Measurements from ENCODE around the gene DGLUCY.
"Not testable (repeated sequence)": the region's sequence is repeated elsewhere in the genome, so short reads cannot be mapped to it uniquely, and the experiment has no call there.

DGLUCY gene

GRCh38 chr14:91169951-91170350 is 56.1 kb downstream of the DGLUCY start:
- DNase-seq = no peak

- DNase-seq = peak in 8 of 14 donors; percentile 5 to 96 (median 54)
Observed at GRCh38 chr14:91170504-91171121, 56.7 kb downstream of the DGLUCY start.

- DNase-seq = peak in 1 of 14 donors; percentile 37
Observed at GRCh38 chr14:91171291-91171690, 57.4 kb downstream of the DGLUCY start.

GRCh38 chr14:91173221-91173670 is 59.4 kb downstream of the DGLUCY start:
- peak in 12 of 14 donors; percentile 33 to 78 (median 50) for DNase-seq

GRCh38 chr14:91173904-91174303 is 60.0 kb downstream of the DGLUCY start:
- DNase-seq = no peak

GRCh38 chr14:91175291-91176201 is 61.7 kb downstream of the DGLUCY start:
- DNase-seq = no peak

GRCh38 chr14:91177073-91178034 is 63.5 kb downstream of the DGLUCY start:
- peak in 1 of 14 donors; percentile 36 for DNase-seq

- no peak for DNase-seq
Observed at GRCh38 chr14:91180611-91181010, 66.7 kb downstream of the DGLUCY start.

- not testable (repeated sequence) for DNase-seq
Observed at GRCh38 chr14:91182753-91183152, 68.9 kb downstream of the DGLUCY start.

- no peak for DNase-seq
Observed at GRCh38 chr14:91184559-91184958, 70.7 kb downstream of the DGLUCY start.

- DNase-seq = no peak
Observed at GRCh38 chr14:91185721-91186120, 71.8 kb downstream of the DGLUCY start.

GRCh38 chr14:91186515-91187066 is 72.7 kb downstream of the DGLUCY start:
- DNase-seq = no peak

GRCh38 chr14:91187271-91187670 is 73.4 kb downstream of the DGLUCY start:
- no peak for DNase-seq

- DNase-seq = no peak
Observed at GRCh38 chr14:91190853-91191252, 77.0 kb downstream of the DGLUCY start.

GRCh38 chr14:91193069-91193468 is 79.2 kb downstream of the DGLUCY start:
- DNase-seq = peak in 1 of 14 donors; percentile 8

GRCh38 chr14:91195881-91196280 is 82.0 kb downstream of the DGLUCY start:
- no peak for DNase-seq

- no peak for DNase-seq
Observed at GRCh38 chr14:91197631-91198030, 83.8 kb downstream of the DGLUCY start.

- not testable (repeated sequence) for DNase-seq
Observed at GRCh38 chr14:91200802-91201201, 86.9 kb downstream of the DGLUCY start.

- DNase-seq = peak in 1 of 14 donors; percentile 26
Observed at GRCh38 chr14:91202234-91202974, 88.5 kb downstream of the DGLUCY start.

- DNase-seq = no peak
Observed at GRCh38 chr14:91204657-91205056, 90.8 kb downstream of the DGLUCY start.

GRCh38 chr14:91205459-91205858 is 91.6 kb downstream of the DGLUCY start:
- no peak for DNase-seq
